HG02798 (cell line): ENCODE measurements around the gene PSMG3.

Experiments
- ATAC-seq: cut with Tn5 transposase; IDR thresholded peaks from one replicate; pipeline ENCODE4 v1.9.1; 2021; ENCODE audit warnings: mild to moderate bottlenecking; ENCODE audit not compliant: unreplicated experiment, poor library complexity

Gene PSMG3

DNA sequence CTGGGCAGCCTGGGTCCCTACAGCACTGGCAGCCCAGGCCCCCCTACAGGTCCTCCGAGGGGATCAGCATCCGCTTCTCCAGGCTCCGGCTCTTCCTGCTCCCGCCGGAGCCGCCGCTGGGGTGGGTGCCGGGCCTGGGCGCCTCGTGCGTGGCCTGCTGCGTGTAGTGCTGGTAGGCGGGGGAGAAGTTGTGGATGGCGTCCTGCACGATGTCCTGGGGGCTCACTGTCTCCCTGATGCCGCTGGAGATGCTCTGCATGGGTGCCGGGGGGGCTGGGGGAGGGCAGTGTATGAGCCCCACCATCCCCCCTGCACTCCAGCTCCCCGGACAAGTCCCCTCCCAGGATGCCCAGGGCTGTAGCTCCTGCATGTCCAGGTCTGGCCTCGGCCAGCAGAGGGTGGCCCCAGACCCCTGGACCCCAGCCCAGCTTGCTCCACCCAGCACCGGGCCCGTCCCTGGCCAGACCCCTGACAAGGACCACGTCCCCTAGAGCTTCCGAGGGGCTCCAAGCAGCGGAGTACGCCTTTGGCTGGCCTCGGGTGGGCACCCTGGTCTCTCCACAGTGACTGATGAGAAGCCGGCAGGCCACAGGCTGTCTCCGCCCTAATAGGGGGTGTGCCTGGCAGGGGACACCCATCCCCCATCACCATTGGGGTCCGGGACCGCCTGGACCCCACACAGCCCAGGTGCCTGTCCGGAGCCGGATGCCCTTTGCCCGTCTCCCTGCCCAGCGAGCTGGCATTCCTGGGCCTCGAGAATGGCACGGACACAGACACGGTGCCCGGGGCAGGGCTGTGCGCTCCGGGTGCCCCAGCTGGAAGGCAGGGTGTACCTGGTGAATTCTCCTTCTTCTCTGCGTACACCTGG, 22.7 kb downstream of the PSMG3 start:
- ATAC-seq = no peak

DNA sequence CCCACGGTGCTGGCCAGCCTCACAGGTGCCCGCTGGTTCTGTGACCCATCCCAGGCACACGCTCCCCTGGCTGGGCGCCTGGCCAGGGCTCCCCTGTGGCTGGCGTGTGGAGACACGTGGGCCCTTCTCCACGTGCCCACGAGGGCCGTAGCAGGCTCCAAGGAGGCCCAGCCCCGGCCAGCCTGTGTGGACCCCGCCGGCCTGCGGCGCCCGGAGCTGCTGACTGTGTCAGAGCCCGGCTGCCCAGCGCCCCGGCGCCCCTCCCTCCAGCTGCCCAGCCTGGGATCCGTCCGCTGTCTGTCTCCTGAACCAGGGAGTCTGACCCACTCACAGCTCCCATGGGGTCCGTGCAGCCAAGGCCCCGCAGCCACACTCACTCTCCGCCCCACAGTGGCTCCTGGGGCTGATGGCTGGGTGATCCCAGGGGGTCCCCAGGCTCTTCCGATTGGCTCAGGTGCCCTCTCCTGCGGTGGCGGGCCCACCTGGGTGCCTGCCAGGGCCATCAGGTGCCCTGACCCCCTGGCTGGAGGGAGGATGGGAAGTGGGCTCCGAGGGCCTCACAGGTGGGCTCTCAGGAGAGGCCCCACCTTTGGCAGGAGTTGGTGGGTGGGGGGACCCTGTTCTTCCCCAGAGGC, 23.4 kb downstream of the PSMG3 start:
- ATAC-seq = no peak

DNA sequence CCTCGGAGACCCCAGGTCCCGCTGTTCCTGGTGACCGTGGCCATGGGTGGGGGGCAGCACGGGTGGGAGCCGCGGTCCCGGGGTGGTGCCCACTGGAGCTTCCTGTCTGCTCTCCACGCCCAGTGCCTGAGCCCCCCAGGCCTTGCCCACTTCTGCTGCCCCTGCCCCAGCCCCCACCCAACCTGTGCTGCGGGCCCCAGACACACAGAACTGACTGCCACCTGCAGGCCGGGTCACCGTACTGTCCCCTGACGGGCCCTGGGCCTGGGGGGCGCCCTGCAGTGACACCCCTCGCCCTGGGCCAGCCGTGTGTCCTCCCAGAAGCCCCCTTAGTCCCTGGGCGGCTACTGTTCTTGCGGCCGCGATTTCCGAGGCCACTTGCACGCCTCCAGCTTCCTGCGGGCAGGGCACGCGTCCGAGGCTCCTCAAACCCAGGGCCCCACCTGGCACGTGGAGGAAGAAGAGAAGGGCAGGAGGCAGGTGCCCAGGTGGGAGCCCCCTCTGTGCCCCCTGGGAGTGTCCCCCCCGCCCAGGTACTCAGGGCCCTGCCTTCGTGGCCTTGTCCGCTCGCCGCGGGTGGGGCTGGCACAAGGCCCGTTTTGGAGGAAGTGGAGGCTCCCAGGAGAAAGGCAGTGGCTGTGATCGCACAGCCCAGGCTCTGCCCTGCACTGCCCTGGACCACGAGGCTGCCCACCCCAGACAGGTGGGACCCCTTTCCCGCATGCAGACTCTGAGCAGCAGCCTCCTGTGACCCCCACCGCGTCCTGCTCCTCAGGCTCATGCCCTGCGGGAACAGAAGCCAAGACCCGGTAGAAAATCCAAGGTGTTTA, 24.2 kb downstream of the PSMG3 start:
- ATAC-seq = no peak

DNA sequence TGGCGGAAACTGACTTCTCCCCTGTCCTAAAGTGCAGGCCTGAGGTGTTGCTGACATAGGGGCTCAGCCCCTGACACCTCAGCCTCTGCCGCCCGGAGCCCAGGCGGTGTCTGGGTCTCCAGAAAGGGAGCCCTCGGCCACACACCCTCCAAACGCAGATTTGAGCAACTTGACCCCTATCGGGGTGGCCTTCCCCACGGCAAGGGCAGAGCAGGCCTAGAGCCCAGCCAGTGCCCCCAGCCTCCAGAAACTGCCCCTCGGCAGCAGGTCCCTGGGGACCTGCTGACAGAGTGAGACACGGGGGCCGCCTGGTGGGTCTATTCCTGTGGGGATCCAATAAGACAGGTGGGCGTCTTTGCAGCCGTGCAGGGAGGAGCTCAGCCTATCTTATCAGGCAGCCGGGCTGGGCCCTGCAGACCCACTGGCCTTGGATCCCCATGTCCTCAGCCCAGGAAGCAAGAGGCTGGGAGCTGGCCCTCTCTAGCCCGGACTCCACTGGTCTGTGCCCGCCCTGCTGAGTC, 24.9 kb downstream of the PSMG3 start:
- ATAC-seq = no peak

DNA sequence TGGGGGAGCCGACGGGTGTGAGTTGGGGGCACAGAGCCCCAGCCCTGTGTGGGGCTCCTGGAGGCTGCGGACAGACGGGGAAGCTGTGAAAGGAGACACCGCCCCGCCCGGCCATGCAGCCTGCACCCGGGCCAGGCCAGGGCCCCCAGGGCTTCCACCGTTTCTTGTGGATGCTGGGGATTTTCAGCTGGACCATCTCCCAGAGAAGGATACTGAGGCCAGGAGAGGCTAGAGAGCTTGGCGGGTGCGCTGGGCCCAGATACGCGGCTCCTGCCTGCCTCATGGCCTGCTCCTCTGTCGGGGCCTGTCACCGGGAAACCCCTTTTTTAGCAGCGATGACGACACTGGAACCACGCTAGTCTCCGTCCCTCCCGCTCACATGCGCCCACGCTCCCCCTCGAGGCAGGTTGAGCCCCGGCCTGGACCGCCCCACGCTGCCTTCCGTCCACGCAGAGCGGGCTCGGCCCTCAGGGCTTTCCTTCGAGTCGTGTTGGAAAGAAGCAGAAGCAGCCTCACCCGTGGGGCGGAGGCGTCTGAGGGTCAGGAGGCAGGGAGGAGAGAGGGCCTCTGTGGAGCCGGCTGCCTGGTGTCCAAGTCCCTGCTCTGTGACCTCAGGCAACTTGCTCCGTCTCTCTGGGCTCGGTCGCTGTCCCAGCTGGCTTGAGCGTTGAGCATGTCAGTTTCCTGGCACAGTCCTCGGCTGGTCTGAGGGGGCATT, 25.5 kb downstream of the PSMG3 start:
- no peak for ATAC-seq

DNA sequence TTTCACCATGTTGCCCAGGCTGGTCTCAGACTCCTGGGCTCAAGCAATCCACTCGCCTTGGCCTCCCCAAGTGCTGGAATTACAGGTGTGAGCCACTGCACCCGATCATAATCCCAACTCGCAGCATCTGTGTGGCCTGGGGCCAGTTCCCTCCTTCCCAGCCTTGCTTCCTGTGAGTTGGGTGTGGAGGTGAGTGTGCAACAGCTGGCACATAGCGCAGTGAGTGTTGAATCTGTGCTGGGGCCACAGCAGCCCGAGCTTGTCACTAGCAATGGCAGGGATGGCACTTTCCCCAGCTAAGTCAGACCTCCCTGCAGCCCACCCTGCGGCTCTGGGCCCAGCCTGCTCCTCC, 26.0 kb downstream of the PSMG3 start:
- no peak for ATAC-seq

DNA sequence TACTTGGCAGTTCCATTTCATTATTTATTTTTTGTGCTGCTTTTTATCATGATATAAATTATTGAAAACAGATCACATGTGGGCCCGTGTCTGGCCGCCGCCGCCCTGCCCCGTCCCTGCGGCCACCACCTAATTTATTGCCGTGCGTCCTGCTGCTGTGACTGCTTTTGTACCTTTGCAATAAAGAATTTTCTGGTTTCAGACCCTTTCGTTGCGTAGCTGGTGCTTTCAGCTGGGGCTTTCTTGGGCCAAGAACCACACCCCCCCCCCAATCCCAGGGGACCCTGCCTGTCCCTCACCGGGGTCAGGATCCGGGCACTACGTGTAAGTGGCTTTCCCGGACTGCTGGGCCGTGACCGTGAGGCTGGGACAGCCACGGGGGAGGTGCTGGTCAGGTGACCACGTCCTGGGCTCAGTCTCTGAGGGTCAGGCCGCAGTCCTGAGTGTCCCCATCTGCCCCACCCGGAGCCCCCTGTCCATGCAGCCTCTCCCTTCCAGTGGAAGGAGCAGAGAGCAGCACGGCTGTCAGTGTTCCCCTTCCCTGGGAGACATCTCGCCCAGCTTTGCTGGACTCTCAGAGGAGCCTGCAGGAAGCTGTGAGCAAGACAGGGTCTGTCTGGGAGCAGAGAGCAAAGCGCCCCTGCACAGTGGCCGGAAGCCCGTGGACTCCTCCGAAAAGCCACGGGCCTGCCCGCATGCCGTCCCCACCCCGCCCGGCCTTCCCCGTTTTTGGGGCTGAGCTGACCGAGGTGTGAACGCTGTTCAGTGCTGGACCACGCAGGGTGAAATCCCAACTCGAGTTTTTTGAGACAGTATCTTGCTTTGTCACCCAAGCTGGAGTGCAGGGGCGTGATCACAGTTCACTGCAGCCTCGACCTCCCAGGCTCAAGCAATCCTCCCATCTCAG, 26.7 kb downstream of the PSMG3 start:
- no peak for ATAC-seq

DNA sequence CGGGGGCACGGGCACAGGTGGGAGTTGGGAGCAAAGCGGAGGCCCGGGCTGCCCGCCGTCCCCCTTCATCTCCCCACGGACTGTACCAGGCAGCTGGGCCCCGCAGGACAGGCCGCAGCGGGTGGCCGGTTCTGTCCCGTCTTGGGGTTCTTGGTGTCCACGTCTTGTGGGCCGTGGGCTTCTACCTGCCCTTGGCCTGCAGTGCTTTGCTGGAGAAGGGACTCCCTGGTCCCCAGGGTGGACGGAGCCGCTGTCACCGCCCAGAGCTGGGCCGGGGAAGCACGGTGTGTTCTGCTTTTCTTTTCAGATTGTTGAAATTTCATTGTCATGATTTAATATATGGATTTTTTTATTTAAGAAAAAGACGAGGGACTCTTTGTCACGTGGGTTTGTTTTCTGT, 27.5 kb downstream of the PSMG3 start:
- ATAC-seq = no peak

DNA sequence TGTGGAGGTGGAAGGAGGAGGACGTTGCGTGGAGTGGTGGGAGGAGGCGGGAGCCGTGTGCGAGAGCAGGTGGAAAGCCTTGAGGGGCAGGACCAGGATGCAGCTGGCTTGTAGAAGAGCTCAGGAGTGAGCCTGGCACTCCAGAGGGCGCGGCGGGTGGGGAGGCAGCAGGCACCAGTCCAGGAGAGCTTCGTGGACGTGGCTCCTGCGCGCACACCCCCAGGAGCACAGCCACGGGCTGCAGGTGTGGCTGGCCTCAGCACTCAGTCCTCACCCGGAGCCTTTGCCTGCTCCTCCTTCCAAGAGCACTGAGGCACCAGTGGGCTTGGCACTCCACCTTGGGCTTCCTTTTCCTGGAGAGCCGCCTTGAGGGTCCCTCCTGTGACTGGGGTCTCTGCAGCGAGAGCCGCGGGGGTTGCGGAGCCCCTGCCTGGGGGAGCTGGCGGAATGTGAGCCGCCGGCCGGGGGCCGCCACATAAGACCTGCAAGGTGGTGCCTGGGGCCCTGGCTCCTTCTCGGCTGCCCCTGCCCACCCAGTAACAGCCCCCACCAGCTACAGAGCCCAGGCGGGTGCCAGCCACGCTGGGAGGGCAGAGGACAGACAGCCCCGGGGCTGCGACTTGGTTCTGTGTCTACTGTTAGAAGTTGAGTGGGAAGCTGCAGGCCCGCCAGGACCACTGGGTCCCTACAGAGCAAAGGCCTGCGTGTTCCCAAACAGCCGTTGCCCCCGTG, 28.2 kb downstream of the PSMG3 start:
- no peak for ATAC-seq

DNA sequence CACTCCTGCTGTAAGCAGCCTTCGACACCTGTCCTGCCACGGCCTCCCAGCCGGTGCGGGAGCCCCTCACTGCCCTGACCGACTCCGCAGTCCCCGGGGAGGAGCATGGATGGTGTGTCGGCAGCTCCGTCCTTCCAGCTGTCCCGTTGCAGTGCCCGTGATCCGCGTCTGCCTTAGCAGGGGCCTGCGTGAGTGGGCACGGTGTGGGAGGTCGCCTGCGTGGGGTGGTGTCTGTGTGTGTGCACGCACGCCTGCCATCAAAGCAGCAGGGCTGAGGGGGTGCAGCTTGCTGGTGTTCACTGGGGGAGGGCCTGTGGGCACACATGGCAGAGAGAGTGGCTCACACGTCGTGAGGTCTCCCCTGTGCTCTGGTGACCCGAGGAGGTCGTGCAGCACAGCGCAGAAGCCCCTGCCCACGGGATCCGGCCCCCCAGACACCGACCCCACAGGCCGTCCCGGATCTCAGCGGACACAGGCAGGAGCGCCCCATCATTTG, 29.0 kb downstream of the PSMG3 start:
- no peak for ATAC-seq

DNA sequence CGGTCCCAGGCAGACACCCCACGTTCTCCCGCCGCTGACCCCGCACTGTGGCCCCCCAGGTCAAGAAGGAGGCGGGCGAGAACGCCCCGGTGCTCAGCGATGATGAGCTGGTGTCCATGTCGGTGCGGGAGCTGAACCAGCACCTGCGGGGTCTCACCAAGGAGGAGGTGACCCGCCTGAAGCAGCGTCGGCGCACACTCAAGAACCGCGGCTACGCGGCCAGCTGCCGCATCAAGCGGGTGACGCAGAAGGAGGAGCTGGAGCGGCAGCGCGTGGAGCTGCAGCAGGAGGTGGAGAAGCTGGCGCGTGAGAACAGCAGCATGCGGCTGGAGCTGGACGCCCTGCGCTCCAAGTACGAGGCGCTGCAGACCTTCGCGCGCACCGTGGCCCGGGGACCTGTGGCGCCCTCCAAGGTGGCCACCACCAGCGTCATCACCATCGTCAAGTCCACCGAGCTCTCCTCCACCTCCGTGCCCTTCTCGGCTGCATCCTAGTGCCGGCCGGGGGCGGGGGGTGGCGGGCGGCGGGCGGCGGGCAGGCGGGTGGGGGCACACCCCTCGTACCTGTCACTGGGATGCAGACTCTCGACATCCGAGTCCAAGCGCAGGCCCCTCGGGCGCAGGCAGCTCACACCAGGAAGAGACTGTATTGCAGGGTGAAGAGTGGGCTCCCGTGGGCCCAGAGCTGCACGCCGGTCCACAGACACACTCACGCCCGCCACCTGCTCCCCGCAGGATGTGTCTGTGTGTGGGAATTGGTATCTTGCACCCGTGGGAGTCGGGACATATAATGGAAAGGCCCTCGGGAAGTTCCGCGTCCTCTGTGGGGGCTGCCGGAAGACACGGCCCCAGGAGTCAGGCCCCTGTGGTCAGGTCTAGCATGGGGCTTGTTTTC, 29.7 kb downstream of the PSMG3 start:
- ATAC-seq = no peak

DNA sequence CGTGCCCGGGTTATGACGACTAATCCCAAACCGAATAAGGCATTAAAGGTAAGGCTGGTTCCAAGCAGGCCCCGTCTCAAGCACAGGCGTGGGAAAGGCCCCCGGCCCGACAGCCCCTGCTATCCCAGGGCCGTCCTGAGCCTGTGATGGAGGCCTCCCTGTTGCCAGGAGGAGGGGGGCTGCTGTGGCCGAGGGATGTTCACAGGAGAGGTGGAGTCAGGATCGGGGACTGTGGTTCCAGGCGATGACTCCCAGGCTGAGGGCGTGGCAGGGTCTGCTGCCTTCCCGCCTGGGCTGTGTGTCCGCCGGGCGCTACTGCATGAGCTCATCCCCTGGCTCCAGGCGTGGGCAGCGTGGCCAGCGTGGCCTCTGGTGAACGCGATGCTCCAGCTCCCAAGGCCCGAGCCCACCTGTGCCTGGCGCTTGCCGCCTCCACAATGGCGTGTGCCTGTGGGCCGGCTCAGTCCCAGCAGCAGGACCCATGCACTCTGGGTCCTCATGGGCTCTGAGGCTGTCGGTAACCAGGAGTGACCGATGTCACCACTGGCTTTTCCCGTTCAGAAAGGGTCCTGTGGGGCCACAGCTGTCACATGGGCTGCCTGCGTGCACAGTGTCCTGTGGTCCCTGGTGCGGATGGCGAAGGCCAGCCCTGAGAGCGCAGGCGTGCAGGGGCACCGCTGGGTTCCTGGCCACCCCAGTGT, 30.5 kb downstream of the PSMG3 start:
- no peak for ATAC-seq

DNA sequence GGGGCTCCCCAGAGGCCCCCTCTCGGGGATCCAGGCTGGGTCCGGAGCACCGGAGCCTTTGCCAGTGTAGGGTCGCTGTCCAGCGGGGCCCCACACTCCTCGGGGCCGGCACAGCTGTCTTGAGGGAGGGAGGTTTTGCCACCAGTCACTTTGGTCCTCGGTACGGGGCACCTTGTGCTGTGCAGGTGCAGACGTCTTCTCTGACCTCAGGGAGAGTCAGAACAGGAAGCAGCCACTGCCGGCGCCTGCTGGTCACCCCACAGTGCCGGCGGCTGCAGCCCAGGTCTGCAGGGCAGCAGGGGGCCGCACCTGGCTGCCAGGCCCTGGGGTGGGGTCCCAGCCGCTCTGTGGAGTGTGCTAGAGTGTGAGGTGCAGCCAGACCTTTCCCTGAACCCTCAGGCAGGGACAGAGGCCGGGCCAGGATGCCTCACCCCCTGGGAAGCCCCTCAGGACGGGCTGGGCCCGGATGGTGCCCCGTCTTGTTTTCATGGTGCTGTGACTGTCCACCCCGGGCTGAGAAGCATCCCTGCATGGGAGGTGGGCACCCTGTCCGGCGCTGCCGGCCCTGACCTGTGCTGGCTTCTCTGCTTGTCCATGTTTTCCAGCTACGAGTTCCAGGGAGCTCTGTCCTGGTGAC, 31.2 kb downstream of the PSMG3 start:
- ATAC-seq = no peak

DNA sequence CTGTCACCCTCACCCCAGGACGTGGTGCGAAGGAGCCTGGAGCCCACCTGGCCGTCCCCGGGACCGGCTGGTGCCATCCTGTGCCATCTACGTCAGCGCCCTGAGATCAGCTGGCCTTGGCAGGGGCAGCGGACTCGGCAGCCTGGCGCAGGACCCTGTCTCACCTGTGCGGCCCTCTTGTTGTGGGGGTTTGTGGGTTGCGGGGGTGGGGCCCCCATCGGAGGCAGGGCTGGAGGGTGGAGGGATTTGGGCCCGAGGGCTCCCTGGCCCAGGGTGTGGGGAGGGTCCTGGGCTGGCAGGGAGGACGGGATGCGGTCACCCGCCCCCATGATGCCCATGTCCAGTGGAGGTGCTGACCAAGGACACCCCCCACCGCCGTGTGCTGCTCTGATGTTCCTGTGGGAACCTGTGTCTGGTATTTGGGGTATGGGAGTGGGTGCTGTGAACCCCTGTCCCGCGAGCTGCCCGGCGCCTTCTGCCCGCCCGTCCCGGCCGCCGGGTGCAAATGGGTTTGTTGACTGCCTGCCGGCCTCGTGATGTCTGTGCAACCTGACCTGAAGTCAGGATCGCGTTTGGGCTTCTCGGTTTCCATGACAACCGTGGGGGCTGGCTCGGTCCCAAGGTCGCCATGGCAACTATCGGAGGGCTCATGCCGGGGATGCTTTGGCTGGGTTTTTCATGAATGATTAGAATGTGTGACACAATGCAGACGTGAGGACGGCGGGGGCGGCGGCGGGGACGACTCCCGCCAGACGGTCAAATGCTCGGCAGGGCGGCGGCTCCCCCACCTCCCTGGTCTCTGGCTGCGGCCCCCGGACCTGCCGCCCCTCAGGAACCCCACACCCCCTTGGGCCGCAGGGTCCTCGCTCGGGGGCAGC, 32.1 kb downstream of the PSMG3 start:
- ATAC-seq = no peak

DNA sequence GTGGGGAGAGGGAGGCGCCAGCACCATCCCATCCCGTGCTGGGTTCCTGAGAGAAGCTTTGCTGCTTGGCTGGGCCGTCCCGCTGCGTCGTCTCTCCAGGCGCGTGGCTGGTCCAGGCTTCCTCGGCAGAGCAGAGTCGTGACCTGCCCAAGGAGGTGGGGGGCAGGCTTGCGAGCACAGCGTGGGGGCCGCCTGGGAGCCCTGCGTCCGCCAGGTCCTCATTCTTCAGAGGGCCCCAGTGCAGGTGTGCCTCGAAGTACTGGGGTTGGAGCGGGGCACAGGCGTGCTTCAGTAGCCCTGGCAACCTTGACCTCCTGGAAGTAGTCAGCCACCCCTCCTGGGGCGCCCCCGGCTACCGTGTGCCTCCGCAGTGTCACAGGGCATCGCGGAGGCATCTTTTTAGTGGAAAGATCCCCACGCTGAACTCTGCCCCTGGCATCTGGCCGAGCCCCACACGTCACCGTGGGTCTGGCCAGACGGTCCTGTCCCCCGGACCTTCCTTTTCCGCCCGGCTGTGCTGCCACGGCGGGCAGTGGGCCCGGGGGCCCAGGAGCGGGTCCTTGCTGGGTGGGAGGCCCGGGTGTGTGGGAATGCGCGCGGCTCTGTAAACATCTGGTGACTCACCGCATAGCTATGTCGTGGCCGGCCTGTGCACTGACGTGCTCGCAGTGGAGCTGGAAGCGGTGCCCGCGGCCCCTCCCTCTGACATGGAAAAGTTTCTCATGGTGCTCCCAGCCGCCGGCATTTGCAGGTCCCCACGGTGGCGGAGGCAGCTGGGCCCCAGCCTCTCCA, 32.9 kb downstream of the PSMG3 start:
- ATAC-seq = no peak
